ENCODE data around the gene BBIP1. TPM values are rescaled to one million over a fixed set of nuclear protein-coding genes. Genes with fewer than 3 reads are reported as not detected.

The BBIP1 gene
- total RNA-seq, 2 donors from 2014 or later = 17.7 to 19.1 TPM

DNA sequence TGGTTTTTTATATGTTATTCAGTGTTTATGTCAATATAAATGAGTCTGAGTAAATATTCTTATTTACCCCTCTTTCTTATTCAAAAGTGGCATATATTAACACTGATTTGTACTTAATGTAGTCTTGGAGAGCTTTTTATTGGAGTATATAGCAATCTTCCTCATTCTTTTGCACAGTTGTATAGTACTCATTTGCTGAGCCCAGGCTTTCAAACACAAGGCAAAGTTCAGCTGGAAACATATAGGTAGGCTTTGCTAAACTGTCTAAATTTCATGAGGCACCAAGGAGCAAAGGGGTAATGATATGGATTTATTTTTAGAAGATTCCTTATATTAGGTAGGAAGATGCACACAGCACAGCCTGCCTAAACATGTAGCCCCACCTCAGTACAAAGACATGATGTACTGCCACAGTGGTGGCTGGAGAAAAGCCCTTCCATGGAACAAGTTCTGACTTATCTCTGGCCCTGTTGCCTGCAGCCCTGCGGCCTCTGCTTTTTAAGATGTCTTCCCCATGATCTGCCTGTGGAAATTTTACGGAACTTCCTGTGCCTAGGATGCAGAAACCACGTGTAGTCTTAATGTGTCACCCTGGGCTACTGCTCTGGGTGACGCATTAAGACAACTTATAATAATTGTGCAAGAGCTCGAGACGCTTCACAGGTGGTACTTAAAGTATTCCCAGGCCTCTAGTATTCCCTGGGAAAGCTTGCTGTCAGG lies 56.9 kb downstream of the BBIP1 start:
- no peaks in the 10 kb centered on the region for H3K27me3 ChIP-seq
- H3K4me1 ChIP-seq = peaks cover 33% of the 10 kb centered on the region
- TF ChIP-seq CTCF (IDR thresholded peaks at IDR 0.05) = no peak
- peak overlapping the region; percentile 93 for H3K27ac ChIP-seq
- H3K9ac ChIP-seq (ENCODE audit: low read depth in 2 of 2, low read length in 2 of 2) = no peak overlapping the region
- no peaks in the 10 kb centered on the region for H3K36me3 ChIP-seq
- no peaks in the 10 kb centered on the region for H3K9me3 ChIP-seq
- H3K4me3 ChIP-seq = no peak overlapping the region
- intact Hi-C loops (cut with DNase I) = no loop called here
- DNase-seq = no peak

GRCh38 chr10:110861476-110861875 lies 57.5 kb downstream of the BBIP1 start:
- peaks cover 34% of the 10 kb centered on the region for H3K4me1 ChIP-seq
- H3K27ac ChIP-seq = peak overlapping the region; percentile 93
- DNase-seq = no peak
- no peaks in the 10 kb centered on the region for H3K36me3 ChIP-seq
- TF ChIP-seq CTCF (IDR thresholded peaks at IDR 0.05) = no peak
- no peaks in the 10 kb centered on the region for H3K9me3 ChIP-seq
- intact Hi-C loops (cut with DNase I) = no loop called here
- H3K4me3 ChIP-seq = no peak overlapping the region
- H3K27me3 ChIP-seq = no peaks in the 10 kb centered on the region
- H3K9ac ChIP-seq (ENCODE audit: low read depth in 2 of 2, low read length in 2 of 2) = peak overlapping the region in 1 of 2 donors; percentile 88

GRCh38 chr10:110860576-110861241 lies 58.3 kb downstream of the BBIP1 start:
- DNase-seq = peak; percentile 61
- Histone ChIP-seq H3K4me3 (no peak overlapping the region), H3K9ac (ENCODE audit: low read depth in 2 of 2, low read length in 2 of 2) (peak overlapping the region; percentile 52 to 88), H3K27ac (peak overlapping the region; percentile 93), H3K4me1 (peaks cover 34% of the 10 kb centered on the region), H3K27me3 (no peaks in the 10 kb centered on the region), H3K36me3 (no peaks in the 10 kb centered on the region), H3K9me3 (no peaks in the 10 kb centered on the region)
- intact Hi-C loops (cut with DNase I) = no loop called here
- TF ChIP-seq CTCF (IDR thresholded peaks at IDR 0.05) = no peak

- H3K4me1 ChIP-seq = peaks cover 31% of the 10 kb centered on the region
- no peaks in the 10 kb centered on the region for H3K36me3 ChIP-seq
- no peak overlapping the region for H3K4me3 ChIP-seq
- no peak for TF ChIP-seq CTCF (IDR thresholded peaks at IDR 0.05)
- H3K9ac ChIP-seq (ENCODE audit: low read depth in 2 of 2, low read length in 2 of 2) = peak overlapping the region in 1 of 2 donors; percentile 88
- no peaks in the 10 kb centered on the region for H3K9me3 ChIP-seq
- DNase-seq = peak; percentile 29
- intact Hi-C loops (cut with DNase I) = no loop called here
- H3K27ac ChIP-seq = peak overlapping the region; percentile 93
- no peaks in the 10 kb centered on the region for H3K27me3 ChIP-seq
Measured at GRCh38 chr10:110859973-110860376, 59.0 kb downstream of the BBIP1 start.

DNA sequence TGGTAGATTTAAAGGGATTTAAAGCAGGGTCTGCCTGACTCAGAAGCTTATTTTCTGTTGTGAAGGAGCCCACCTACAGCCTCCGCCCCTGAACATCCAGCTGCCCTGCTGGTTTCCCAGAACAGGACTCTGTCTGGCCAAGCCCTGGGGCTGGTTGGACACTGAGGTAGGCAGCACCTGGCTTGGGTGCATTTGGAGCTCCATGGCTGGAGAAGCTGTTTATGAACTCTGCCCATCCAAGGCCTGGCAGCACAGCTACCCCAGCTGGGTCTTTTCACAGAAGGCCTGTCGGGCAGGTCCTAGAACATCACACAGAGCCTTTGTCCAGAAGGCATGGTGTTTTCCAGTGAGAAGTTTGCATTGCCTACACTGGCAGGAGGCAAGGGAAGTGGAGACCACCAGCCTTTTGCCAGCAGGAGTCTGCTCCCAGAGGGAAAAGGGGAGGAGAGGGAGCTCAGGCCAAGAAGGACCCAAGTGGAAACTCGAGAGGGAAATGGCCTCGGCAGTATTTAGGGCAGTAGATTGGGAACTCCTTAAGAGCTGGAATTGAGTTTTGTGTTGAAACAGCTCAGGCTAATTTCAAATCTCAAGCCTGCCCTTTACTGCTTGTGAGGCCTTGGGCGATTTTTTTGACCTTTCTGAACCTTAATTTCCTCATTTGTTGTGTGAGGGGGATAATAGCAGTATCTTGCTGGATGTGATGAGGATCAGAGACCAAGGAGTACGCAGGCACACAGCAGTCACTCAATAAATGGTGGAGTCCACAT lies 59.6 kb downstream of the BBIP1 start:
- Histone ChIP-seq H3K27me3 (no peaks in the 10 kb centered on the region), H3K9ac (ENCODE audit: low read depth in 2 of 2, low read length in 2 of 2) (peak overlapping the region; percentile 26 to 88), H3K9me3 (no peaks in the 10 kb centered on the region), H3K36me3 (no peaks in the 10 kb centered on the region), H3K4me3 (no peak overlapping the region), H3K27ac (peak overlapping the region; percentile 93), H3K4me1 (peaks cover 31% of the 10 kb centered on the region)
- peak; percentile 21 for DNase-seq
- no peak for TF ChIP-seq CTCF (IDR thresholded peaks at IDR 0.05)
- intact Hi-C loops (cut with DNase I) = no loop called here

Measured in colonic mucosa (tissue), 4 donors.